ENCODE data around the gene LRBA.

The LRBA gene

GRCh38 chr4:150884625-150885024 is 130.5 kb downstream of the LRBA start:
- TF ChIP-seq CTCF (conservative IDR thresholded peaks at IDR 0.05; ENCODE audit: low read length), result no peak
- H3K4me3 ChIP-seq (ENCODE audit: low read length), result no peak overlapping the region
- no peak for DNase-seq (ENCODE audit: low read depth)

GRCh38 chr4:150875367-150875766 is 139.7 kb downstream of the LRBA start:
- no peak overlapping the region for H3K4me3 ChIP-seq (ENCODE audit: low read length)
- no peak for DNase-seq (ENCODE audit: low read depth)
- TF ChIP-seq CTCF (conservative IDR thresholded peaks at IDR 0.05; ENCODE audit: low read length), result no peak

GRCh38 chr4:150874338-150875226 is 140.5 kb downstream of the LRBA start:
- DNase-seq (ENCODE audit: low read depth), result no peak
- TF ChIP-seq CTCF (conservative IDR thresholded peaks at IDR 0.05; ENCODE audit: low read length), result no peak
- no peak overlapping the region for H3K4me3 ChIP-seq (ENCODE audit: low read length)

DNA sequence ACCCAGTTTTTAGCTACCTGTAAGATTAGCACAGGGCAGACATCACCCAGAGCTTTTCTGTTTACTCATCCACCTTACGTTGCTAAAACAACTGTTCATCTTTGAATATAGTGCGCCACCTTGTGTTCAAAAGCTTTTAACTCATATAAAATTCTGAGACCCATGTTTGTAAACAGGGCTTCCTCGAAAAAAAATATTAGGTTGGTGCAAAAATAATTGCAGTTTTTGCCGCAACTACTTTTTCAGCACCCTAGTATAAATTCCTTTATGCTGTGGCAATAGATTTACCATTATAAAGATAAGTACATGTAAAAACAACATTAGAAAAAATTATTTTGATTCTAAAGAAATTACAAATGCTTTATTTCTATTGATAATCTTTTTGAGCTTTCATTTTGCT is 147.9 kb downstream of the LRBA start:
- no peak overlapping the region for H3K4me3 ChIP-seq (ENCODE audit: low read length)
- DNase-seq (ENCODE audit: low read depth), result peak; percentile 79
- TF ChIP-seq CTCF (conservative IDR thresholded peaks at IDR 0.05; ENCODE audit: low read length), result peak; percentile 66

DNA sequence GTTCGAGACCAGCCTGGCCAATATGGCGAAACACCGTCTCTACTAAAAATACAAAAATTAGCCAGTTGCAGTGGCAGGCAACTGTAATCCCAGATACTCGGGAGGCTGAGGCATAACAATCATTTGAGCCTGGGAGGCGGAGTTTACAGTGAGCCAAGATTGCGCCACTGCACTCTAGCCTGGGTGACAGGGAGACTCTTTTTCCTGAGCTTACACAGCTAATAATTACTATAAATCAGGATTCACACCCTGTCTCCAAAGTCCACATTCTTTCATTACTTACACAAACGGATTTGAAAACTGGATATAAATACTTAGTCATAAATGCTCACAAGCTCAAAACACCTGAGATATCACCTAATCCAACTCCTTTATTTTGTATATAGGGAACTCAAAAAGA is 151.6 kb downstream of the LRBA start:
- DNase-seq (ENCODE audit: low read depth), result no peak
- TF ChIP-seq CTCF (conservative IDR thresholded peaks at IDR 0.05; ENCODE audit: low read length), result no peak

DNA sequence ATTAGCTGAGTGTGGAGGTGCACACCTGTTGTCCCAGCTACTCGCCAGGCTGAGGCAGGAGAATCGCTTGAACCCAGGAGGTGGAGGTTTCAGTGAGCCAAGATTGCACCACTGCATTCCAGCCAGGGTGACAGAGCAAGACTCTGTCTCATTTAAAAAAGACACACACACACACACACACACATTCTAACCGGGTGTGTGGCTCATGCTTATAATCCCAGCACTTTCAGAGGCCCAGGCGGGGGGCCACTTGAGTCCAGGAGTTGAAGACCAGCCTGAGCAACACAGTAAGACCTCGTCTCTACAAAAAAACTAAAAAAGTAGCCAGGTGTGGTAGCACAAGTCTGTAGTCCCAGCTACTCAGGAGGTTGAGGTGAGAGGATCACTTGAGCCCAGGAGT is 152.3 kb downstream of the LRBA start:
- peak; percentile 9 for DNase-seq (ENCODE audit: low read depth)
- no peak for TF ChIP-seq CTCF (conservative IDR thresholded peaks at IDR 0.05; ENCODE audit: low read length)
- no peak overlapping the region for H3K4me3 ChIP-seq (ENCODE audit: low read length)

More for the DNA sequence above, 151.6 kb downstream of the LRBA start:
- H3K4me3 ChIP-seq (ENCODE audit: low read length), result no peak overlapping the region

- DNase-seq (ENCODE audit: low read depth), result no peak
- TF ChIP-seq CTCF (conservative IDR thresholded peaks at IDR 0.05; ENCODE audit: low read length), result no peak
- H3K4me3 ChIP-seq (ENCODE audit: low read length), result no peak overlapping the region
These were observed 155.6 kb downstream of the LRBA start for GRCh38 chr4:150859453-150859852.
